ENCODE measurements around the gene NAA60. TPM values are rescaled to one million over a fixed set of nuclear protein-coding genes. Genes with fewer than 3 reads are reported as not detected.
A peak's percentile ranks its signal among the peaks of the same experiment; 100 is the strongest.

Gene NAA60
- total RNA-seq, 1 experiment from 2014 or later, result 57.5 TPM

- H3K79me2 ChIP-seq (ENCODE audit: low read depth), result no peaks in the 10 kb centered on the region
- CTCF ChIA-PET, result no interaction called here
- peaks cover 35% of the 10 kb centered on the region for H3K4me1 ChIP-seq (replicated peaks; ENCODE audit: insufficient read depth)
- DNase-seq, result peak; percentile 68 to 94
- H3K27ac ChIP-seq, result peak overlapping the region; percentile 59
- H4K20me1 ChIP-seq (ENCODE audit: insufficient read depth), result peaks cover 18% of the 10 kb centered on the region; the same call in 1 of the 2 replicates
- no peaks in the 10 kb centered on the region for H3K27me3 ChIP-seq (ENCODE audit: insufficient read depth, low read depth)
- no peak for TF ChIP-seq EZH2 (IDR thresholded peaks at IDR 0.05; ENCODE audit: low read depth)
- TF ChIP-seq, protein P1, sequence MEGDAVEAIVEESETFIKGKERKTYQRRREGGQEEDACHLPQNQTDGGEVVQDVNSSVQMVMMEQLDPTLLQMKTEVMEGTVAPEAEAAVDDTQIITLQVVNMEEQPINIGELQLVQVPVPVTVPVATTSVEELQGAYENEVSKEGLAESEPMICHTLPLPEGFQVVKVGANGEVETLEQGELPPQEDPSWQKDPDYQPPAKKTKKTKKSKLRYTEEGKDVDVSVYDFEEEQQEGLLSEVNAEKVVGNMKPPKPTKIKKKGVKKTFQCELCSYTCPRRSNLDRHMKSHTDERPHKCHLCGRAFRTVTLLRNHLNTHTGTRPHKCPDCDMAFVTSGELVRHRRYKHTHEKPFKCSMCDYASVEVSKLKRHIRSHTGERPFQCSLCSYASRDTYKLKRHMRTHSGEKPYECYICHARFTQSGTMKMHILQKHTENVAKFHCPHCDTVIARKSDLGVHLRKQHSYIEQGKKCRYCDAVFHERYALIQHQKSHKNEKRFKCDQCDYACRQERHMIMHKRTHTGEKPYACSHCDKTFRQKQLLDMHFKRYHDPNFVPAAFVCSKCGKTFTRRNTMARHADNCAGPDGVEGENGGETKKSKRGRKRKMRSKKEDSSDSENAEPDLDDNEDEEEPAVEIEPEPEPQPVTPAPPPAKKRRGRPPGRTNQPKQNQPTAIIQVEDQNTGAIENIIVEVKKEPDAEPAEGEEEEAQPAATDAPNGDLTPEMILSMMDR (conservative IDR thresholded peaks at IDR 0.05), result no peak
- H3K9me3 ChIP-seq (ENCODE audit: insufficient read depth, low read depth), result no peaks in the 10 kb centered on the region
- peaks cover 12% of the 10 kb centered on the region; the same call in 1 of the 2 replicates for H3K36me3 ChIP-seq (ENCODE audit: low read depth)
- peaks cover 44% of the 10 kb centered on the region for H3F3A ChIP-seq (ENCODE audit: insufficient read depth, low read depth)
- no peak overlapping the region for H2AFZ ChIP-seq
- BruUV-seq (replicated peaks), result no TSS peak
- H3K9me2 ChIP-seq (ENCODE audit: insufficient read depth), result no peaks in the 10 kb centered on the region
- POLR2A ChIA-PET (ENCODE audit: unreplicated experiment), result interaction anchor here (0.5 to 1.0 kb wide), 5 partner anchors 103 to 661 kb away, joined by 3 to 38 read pairs (median 6); no protein-coding TSS in a partner anchor
- no peak overlapping the region for H3K4me3 ChIP-seq
- peak overlapping the region; percentile 28 for H3K4me2 ChIP-seq
- intact Hi-C loops (cut with micrococcal nuclease; ENCODE audit: unreplicated experiment), result no loop called here
Observed at GRCh38 chr16:3514621-3515020, 71.1 kb downstream of the NAA60 start.

DNA sequence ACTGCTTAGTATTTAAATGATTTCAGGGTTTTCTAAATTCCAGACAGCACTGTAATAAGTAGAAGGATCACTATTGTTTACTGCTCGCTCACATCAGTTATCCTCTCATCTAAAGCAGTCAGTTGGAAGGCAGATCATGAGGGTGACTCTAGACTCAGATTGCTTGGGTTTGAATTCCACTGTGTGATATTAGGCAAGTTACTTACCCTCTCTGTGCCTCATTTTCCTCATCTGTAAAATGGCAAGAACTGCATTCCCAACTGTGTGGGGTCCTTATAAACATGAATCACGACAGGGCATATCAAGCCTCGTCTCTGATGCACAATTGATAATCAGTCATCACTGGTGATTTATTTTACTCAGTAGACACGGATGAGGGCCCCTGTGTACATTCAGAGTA lies 72.4 kb downstream of the NAA60 start:
- no peak overlapping the region for H3K4me3 ChIP-seq
- DNase-seq, result no peak
- no peaks in the 10 kb centered on the region for H3K79me2 ChIP-seq (ENCODE audit: low read depth)
- BruUV-seq (replicated peaks), result no TSS peak
- no peak for TF ChIP-seq EZH2 (IDR thresholded peaks at IDR 0.05; ENCODE audit: low read depth)
- TF ChIP-seq, protein P1 (conservative IDR thresholded peaks at IDR 0.05), result no peak
- peaks cover 39% of the 10 kb centered on the region for H3K4me1 ChIP-seq (replicated peaks; ENCODE audit: insufficient read depth)
- POLR2A ChIA-PET (ENCODE audit: unreplicated experiment), result no interaction called here
- peaks cover 49% of the 10 kb centered on the region for H3F3A ChIP-seq (ENCODE audit: insufficient read depth, low read depth)
- H3K36me3 ChIP-seq (ENCODE audit: low read depth), result peaks cover 12% of the 10 kb centered on the region; the same call in 1 of the 2 replicates
- H3K9me2 ChIP-seq (ENCODE audit: insufficient read depth), result no peaks in the 10 kb centered on the region
- CTCF ChIA-PET, result interaction anchor here (0.6 kb wide), 1 partner anchor 244 kb away, joined by 11 read pairs; no protein-coding TSS in a partner anchor
- no peak overlapping the region for H3K4me2 ChIP-seq
- H3K9me3 ChIP-seq (ENCODE audit: insufficient read depth, low read depth), result no peaks in the 10 kb centered on the region
- peaks cover 18% of the 10 kb centered on the region; the same call in 1 of the 2 replicates for H4K20me1 ChIP-seq (ENCODE audit: insufficient read depth)
- no peak overlapping the region for H2AFZ ChIP-seq
- intact Hi-C loops (cut with micrococcal nuclease; ENCODE audit: unreplicated experiment), result no loop called here
- H3K27me3 ChIP-seq (ENCODE audit: insufficient read depth, low read depth), result no peaks in the 10 kb centered on the region
- H3K27ac ChIP-seq, result no peak overlapping the region

- Histone ChIP-seq H3K4me3 (no peak overlapping the region), H2AFZ (no peak overlapping the region), H3K9me3 (ENCODE audit: insufficient read depth, low read depth) (no peaks in the 10 kb centered on the region), H3K4me2 (no peak overlapping the region), H3K79me2 (ENCODE audit: low read depth) (no peaks in the 10 kb centered on the region), H3K4me1 (replicated peaks; ENCODE audit: insufficient read depth) (peaks cover 37% of the 10 kb centered on the region), H3K9me2 (ENCODE audit: insufficient read depth) (no peaks in the 10 kb centered on the region), H3K36me3 (ENCODE audit: low read depth) (peaks cover 9% of the 10 kb centered on the region; the same call in 1 of the 2 replicates), H3K27me3 (ENCODE audit: insufficient read depth, low read depth) (no peaks in the 10 kb centered on the region), H4K20me1 (ENCODE audit: insufficient read depth) (0 out of 2 replicates have a peak, but pooled peaks cover 17% of the 10 kb centered on the region), H3F3A (ENCODE audit: insufficient read depth, low read depth) (peaks cover 40% of the 10 kb centered on the region; the same call in 1 of the 2 replicates), H3K27ac (no peak overlapping the region)
- DNase-seq, result no peak
- CTCF ChIA-PET, result no interaction called here
- BruUV-seq (replicated peaks), result no TSS peak
- POLR2A ChIA-PET (ENCODE audit: unreplicated experiment), result no interaction called here
- TF ChIP-seq, protein P1 (conservative IDR thresholded peaks at IDR 0.05), result no peak
- TF ChIP-seq EZH2 (IDR thresholded peaks at IDR 0.05; ENCODE audit: low read depth), result no peak
- intact Hi-C loops (cut with micrococcal nuclease; ENCODE audit: unreplicated experiment), result no loop called here
Observed at GRCh38 chr16:3518292-3518985, 75.0 kb downstream of the NAA60 start.

All from PC-9 (cell line).